Activated T-cell treated with anti-CD3 and anti-CD28 coated beads for 1 hour (primary cell): ENCODE results near the gene MDM1.

Experiments used
- DNase-seq: peaks from one replicate; pipeline ENCODE4 v3.0.0-alpha.2; 2020; ENCODE audit warnings: low read depth

Gene MDM1

DNA sequence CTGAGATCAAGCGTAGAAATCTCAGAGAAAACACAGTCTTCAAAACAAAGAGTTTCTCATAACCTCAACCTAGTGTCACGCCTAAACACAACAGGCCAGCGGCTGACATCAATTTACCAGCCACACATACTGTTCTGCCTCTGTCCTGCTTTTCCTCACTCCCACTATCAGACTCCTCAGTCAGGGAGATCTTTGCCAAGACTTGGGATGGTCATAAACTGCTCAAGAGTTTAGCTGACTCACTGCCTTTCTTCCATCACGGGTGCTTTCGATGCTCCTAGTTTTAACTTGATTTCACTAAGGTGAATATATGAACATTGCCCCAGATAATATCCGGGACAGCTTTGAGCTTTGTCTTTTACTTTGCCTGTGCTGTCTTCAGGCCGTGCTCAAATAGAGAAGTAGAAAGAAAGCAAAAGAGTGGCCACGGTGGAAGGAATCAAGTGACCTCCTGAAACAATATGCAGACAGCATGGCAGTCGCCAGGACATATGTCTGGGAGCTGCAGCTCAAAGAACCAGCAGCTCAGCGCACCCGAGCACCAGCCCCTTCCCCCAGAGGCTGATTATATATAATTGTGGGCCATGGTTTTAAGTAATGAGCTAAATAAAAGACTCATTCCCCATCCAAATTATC is 12.1 kb downstream of the MDM1 start:
- no peak for DNase-seq

DNA sequence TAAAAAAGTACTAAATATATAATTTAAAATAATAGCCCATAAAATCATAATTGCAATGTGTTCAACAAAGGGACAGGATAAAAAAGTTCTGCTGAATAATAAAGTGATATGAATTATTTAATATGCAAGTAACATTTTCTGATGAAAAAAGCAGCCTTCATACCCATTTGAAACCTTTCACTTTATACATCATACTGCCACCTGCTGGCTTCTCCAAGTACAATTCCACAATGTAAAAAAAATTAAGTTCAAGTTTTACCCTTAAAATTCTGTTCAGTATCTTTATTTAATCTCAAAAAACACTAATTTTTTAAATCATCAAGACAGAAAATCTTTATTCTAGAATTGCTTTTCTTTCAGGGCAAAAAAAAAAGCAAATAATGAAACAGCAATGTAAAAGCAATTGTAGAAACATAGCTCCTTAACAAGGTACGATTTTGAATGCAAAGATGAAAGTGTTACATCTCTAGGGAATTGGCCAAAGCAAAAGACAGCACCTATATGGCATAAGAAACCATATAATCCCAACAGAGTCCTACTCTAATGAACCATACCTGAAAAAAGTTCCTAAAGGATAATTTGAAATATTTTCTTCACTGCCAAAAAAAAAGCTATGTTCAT is 15.0 kb downstream of the MDM1 start:
- DNase-seq, result peak; percentile 26

DNA sequence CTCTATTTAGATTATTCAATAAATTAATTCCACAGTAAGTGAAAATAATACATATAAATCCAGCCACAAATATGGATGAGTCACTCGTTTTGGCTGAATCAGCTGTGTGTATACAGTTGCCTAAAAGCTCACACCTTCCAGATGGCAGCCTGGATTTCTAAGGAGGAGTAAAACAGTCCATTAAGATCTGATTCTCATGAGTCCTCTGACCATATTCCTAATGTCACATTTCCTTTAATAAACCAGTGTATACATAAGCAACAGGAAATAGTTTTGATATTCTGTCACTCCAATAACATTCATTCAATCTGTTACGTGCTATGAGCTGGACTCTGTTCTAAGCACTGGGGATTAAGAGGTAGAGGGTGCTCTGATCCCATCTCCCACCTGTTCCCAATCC is 21.8 kb downstream of the MDM1 start:
- DNase-seq, result no peak

DNA sequence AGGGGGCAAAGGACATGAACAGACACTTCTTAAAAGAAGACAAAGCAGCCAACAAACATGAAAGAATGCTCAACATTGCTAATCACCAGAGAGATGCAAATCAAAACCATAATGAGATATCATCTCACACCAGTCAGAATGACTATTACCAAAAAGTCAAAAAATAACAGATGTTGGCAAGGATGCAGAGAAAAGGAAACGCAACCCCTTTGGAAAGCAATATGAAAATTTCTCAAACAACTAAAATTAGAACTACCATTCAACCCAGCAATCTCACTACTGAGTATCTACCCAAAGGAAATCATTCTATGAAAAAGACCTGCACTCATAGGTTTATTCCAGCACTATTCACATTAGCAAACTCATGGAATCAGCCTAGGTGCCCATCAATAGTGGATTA is 25.6 kb downstream of the MDM1 start:
- DNase-seq, result no peak

DNA sequence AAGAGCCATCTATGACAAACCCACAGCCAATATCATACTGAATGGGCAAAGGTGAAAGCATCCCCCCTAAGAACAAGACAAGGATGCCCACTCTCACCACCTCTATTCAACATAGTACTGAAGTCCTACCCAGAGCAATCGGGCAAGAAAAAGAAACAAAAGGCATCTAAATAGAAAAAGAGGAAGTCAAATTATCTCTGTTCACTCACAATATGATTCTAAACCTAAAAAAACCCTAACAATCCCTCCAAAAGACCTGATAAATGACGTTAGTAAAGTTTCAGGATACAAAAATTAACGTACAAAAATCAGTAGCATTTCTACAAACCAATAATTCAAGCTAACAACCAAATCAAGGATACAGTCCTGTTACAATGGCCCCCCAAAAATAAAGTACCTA is 26.9 kb downstream of the MDM1 start:
- DNase-seq, result no peak

DNA sequence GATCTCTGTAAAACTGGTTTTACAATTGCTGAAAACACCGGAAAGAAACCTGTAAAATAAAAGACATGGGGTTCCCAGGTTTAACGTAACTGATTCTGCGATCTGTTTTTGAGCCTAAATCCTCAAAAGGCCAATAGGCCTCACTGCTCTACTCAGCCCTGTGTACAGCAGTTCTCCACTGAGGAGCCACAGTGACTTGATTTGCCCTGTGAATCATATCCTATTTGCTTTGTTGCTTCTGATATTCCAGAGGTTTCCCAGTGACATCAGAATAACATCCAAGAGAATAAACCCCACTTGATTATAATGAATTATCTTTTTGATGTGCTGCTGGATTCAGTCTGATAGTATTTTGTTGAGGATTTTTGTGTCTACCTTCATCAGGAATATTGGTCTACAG is 27.5 kb downstream of the MDM1 start:
- DNase-seq, result no peak

DNA sequence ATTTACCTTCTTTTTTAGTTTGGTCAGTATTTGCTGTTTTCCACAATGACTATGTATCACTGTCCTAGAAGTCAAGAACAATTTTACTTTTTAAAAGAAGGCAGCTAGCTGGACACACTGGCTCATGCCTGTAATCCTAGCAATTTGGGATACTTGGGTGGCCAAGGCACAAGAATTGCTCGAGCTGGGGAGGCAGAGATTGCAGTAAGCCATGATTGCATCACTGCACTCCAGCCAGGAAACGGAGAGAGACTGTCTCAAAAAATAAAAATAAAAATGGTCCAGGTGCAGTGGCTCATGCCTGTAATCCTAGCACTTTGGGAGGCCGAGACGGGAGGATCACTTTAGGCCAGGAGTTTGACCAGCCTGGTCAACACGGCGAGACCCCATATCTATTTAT is 28.3 kb downstream of the MDM1 start:
- no peak for DNase-seq

DNA sequence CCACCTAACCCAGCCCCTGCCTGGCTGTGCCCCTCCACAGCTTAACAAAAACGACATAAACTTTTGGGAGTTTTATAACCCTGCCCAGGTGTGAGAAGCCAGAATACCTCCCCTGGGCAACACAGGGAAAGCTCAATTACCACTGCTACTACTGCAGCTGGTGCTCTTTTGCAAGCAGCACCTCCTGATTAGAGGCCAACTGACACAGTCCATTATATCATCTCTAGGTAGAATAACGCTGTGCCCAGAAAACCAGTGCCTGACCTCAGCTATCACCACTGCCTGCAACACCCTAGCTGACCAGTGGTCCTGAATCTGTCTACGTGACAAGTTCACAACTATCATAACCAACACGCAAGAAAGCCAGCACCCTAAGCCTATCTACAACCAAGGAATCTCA is 34.2 kb downstream of the MDM1 start:
- DNase-seq, result no peak

DNA sequence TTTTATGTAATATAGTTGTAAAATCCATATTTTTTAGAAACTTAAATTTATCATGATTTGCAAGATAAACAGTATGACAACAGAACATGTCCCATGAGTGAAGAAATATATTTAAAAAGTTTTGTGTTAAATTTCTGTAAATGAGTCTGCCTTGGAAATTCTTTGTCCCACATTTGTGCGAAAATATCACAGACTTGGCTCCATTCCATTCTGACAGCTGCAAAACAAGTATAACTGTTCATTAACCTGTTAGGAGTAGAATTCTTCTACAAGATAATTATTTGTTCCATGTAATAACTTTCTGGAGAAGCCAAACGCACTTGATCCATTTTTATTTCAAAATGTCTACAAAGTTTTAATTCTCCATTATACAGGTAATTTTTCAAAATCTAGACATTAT is 37.9 kb downstream of the MDM1 start:
- no peak for DNase-seq

DNA sequence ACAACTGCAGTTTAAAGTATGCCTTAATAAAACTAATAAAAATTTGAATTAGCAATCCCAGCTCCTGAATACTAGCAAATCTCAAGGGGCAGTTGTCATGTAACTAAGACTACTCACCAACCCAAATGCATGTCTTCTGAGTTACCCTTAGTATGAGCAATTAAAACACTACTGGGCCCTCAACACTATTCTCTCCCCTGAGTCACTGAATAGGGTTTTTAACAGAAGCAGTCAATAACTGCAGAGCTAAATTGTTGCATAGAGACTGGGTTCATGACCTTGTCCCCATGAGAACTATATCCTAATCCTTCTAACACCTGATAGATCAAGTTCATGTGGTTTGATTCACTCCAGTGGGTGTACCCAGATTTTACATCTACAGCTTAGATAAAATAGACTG is 38.8 kb downstream of the MDM1 start:
- DNase-seq, result no peak

DNA sequence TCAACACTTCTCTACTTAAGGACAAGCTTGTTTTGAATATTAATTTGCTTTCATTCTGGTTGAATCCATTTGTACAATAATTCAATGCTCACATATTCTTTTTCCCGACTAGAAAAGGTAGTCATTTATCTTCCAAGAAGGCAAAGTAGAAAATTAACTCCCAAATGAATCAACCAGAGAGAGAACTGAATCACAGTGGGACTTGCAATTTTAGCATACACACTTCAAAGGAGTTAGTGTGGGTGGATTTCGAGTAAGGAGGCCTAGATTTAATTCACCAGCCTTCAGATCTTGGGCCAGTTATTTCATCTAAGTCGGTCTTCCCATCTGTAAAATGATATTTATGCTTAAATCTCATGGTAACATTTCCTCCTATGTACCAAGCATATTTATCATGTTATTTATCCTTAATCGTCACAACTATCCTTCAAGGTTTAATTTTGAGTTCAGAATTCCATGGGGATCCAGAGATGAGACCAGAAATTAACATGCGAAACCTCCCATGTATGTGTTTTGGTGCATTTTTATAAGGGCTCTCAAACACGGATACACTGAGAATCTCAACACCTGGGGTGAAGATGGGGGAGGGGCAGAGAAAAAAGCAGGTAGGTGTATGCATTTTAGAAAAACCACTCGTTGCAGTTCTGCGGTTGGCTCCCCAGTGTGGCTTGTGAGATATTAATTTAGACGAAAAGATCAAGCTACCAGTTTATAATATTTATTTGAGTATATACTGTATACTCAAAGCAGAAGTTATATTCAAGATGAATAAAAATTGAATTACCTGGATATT is 39.8 kb downstream of the MDM1 start:
- DNase-seq, result no peak

DNA sequence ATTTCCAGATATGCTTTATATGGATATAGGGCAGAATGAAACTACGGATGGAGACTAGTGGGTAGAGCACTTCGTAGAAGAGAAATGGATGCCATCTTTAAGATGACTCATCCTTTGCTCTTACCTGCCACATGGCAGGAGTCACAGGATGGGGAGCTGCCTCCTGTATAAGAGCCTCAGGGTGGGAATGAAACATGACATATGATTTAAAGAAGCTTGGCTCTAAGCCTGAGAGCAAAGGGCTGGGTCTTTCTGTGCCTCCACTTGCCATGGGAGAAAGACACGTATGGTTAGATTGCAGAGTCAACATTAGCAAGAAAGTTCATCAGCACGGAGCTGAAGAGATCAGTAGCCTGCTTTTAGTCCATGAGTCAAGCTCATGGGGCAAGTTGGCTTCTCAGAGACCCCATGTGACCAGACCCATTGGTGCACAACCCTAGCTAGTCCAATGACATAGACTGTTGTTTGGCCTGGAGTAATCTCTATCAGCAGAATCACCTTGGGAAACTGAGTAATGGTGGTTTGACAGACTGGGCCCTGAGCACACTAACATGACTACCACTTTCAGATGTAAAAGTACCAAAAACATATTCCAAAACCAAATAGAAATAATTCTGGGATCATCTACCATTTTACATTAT is 40.6 kb downstream of the MDM1 start:
- DNase-seq, result no peak

DNA sequence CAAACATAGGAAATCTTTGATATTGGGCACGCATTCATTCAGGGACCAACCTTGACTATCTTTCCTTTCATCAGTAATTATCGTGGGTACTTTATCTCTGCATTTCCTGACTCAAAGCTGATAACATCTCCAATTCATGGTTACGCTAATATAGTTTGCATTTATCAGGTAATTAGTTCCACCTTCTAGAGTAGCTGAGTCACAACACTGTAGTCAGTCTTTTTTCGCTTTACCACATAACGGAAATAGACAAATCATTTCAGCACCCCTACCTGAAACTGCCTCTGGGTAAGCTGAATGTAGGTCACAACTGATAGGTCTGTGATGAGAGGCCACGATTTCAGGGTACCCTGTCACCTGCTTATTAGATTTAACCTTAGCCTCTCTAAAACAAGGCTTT is 42.0 kb downstream of the MDM1 start:
- no peak for DNase-seq

DNA sequence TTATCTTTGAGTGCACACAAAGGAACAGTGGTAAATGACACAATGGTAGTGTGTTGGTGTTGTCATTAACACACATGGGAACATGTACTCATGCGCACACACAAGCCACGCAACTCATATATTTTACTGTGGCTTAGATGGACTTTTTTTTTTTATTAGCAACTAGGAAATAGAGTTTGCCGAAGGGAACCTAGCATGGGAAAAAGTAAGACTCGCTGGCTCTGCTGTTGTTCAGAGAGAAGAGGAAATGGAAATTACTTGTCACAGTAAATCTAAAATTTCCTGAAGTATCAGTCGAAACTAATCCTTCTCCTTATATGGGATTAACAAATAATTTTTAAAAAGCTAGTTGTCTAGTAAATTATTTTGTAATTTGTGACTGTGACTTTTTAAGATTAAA is 45.1 kb downstream of the MDM1 start:
- DNase-seq, result no peak

DNA sequence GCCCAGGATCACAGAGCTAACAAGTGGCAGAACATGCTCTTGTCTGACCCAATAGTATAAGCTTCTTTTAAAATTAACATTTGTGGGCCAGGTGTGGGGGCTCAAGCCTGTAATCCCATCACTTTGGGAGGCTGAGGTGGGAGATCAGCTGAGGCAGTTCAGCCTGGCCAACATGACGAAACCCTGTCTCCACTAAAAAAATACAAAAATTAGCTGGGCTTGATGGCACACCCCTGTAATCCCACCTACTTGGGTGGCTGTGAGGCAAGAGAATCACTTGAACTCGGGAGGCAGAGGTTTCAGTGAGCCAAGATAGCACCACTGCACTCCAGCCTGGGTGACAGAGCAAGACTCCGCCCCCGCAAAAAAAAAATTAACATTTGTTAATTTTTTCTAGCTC is 45.8 kb downstream of the MDM1 start:
- DNase-seq, result no peak

DNA sequence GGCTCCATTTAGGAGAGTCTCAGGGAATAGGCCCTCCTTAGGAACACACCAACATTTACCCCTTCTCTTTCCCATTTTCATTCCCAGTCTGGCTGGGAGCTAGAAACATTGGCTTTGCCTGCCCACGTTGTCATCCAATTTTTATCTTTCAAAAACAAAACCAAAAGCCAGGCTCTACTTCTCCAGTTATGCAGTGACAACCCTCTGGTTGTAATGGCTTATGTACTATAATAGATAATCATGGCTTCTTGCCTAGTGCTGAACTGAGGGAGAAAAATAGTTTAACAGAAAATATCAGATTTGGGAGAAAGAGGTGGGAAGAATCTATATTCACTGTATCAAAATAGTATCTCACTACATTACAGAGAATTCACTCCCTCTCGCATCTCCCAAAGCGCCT is 46.6 kb downstream of the MDM1 start:
- DNase-seq, result no peak

DNA sequence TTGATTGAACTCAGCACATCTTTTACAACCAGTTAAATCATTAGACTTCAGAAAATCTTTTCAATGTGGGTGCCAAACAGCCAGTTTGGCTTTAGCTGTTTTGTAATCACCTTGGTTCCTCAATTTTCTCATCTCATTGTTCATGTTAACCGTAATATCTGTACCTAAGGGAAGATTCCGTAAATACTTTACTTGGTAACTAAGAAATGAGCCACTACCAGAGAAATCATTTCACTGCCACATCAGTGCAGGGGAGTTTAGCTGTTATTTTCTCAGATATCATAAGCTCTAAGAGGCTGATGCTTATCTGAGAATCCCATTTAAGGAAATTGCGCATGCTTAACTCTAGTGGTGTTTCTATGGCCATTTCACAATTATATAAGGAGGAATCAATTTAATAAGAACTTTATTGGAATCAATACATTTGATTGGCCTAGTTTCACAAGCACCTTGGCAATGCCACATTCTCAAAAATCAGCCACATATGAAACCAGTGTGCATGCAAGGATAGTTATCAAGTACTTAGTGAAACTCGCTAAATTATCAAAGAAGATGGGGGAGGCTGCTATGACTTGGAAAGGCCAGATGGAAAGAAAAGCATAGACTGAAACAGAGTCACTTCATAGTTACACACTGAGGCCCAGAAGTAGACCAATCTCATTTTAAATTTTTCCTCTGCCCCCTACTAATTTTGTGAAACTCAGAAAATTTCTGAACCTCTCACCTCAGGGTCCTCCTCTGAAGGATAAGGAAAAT is 50.7 kb downstream of the MDM1 start:
- DNase-seq, result no peak

DNA sequence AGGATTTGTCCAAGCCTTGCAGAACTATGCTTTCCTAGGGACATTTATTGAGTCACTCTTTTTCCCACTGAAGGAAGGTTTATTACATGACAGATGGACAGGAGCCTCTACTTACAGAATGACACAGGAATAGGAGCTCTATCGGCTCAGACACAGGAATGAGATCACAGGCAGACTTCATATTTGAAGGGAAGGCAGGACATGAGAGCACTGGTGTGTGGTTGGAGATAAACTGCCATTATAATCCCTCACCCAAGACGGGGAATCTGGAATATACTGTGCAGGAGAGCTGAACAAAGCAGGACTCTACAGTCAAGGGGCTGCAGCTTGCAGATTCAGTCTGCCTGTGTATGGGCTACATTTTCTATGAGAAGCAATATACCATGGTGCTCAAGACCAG is 51.9 kb downstream of the MDM1 start:
- DNase-seq, result no peak

DNA sequence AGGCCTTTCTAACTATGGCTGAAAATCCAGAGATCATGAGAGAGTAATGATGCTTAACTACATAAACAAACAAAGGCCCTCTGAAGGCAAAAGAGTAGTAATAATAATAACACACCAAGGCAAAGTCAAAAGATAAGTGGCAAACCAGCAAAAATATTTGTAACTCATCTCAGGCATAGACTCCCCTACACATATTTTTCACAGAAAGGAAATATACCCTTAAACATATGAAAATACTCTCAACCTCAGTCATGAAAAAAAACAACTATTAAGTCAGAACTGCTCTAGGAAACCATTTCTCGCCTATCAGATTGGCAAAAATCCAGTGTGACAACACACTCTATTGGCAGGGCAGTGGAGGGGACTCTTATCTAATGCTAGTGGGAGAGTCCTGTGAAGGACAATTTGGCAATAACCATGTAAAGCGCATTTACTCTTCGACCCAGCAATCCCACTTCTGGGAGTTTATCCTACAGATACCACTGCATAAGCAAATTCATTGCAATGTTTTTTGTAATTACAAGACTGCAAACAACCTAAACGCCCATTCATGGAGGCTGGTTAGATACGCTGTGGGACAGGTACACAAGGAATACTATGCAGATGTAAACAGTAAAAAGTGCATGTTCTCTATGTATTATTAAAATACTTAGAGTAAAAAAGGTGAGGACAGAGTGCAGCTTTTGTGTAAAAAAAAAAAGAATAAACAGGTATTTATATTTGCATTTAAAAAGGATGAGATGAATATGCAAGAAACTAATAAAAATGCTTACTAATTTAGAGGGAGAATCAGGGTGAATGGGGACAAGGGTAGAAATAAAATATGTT is 52.7 kb downstream of the MDM1 start:
- no peak for DNase-seq

DNA sequence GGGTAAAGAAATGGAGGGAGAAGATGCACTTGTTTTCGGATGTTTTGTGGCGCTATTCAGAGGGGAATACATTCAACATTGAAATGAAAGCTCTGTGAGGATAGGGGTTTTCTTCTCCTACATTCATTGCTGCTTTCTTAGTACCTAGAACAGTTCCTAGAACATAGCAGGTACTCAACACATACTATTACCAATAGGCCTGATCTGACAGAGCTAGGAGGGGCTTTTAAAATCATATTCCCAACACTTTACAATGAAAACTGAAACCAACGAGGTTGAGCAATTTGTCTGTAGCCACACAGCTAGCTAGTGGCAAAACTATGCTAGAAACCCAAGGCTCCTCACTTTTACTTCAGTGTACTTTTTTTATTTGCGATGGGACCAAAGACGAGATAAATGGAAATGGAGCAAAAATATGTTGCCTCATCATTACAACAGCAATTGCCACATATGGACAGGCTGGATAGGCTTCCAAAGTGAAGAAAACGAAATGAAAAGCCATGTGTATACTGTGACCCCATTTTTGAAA is 55.7 kb downstream of the MDM1 start:
- no peak for DNase-seq

DNA sequence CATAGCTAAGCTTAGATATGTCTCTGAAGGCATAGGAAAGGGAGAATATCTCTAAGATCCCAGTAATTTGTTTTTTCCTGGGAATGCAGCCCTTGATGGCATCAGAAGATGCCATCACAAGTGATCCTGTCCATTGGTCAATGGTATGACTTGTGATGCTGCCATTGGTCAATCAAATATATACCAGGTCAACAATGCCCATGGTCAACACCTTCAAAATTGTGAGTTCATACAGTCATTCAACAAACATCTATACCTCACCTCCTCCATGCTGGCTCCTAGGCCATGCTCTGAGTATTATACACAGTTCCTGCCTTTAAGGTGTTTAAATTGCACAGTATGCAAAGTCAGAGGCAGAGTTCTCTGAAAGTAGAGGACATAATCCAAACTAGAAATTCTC is 59.4 kb downstream of the MDM1 start:
- DNase-seq, result no peak
